GM12864 (cell line): ENCODE data around the gene MCCC1.
A peak's percentile ranks its signal among the peaks of the same experiment; 100 is the strongest.
"Not testable (repeated sequence)": the region's sequence is repeated elsewhere in the genome, so short reads cannot be mapped to it uniquely, and the experiment has no call there.

Source experiments
- DNase-seq: peaks from one replicate; pipeline ENCODE4 v3.0.0-alpha.2; 2011; ENCODE audit warnings: low read depth
- H3K4me3 ChIP-seq: 2 replicates; pipeline ENCODE4 v1.5.1; 2011; ENCODE audit warnings: mild to moderate bottlenecking, low read depth, low read length, control low read depth
- TF ChIP-seq, protein P1 (sequence below): IDR thresholded peaks from 2 replicates; pipeline ENCODE4 v1.5.1; 2011; ENCODE audit warnings: low read depth, mild to moderate bottlenecking, moderate library complexity, low read length, control low read depth, inconsistent platforms; ENCODE audit errors: missing control alignments

Gene MCCC1

DNA sequence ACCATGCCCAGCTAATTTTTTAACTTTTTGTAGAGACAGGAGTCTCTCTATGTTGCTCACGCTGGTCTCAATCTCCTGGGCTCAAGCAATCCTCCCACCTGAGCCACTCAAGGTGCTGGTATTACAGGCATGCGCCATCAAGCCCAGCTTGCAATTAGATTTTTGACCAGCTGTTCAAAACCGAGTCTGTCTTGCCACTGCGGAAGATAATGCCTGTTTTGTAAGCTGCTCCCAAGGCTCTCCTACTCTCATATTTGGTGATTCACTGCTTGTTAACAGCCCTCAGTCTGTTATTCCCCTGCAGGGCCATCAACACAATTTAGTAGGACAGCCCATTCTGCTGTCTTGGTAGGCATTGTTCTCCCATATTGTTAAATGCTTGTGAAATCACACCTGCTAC is 17.8 kb upstream of the MCCC1 start:
- no peak overlapping the region for H3K4me3 ChIP-seq
- no peak for DNase-seq
- TF ChIP-seq, protein P1, sequence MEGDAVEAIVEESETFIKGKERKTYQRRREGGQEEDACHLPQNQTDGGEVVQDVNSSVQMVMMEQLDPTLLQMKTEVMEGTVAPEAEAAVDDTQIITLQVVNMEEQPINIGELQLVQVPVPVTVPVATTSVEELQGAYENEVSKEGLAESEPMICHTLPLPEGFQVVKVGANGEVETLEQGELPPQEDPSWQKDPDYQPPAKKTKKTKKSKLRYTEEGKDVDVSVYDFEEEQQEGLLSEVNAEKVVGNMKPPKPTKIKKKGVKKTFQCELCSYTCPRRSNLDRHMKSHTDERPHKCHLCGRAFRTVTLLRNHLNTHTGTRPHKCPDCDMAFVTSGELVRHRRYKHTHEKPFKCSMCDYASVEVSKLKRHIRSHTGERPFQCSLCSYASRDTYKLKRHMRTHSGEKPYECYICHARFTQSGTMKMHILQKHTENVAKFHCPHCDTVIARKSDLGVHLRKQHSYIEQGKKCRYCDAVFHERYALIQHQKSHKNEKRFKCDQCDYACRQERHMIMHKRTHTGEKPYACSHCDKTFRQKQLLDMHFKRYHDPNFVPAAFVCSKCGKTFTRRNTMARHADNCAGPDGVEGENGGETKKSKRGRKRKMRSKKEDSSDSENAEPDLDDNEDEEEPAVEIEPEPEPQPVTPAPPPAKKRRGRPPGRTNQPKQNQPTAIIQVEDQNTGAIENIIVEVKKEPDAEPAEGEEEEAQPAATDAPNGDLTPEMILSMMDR = no peak

DNA sequence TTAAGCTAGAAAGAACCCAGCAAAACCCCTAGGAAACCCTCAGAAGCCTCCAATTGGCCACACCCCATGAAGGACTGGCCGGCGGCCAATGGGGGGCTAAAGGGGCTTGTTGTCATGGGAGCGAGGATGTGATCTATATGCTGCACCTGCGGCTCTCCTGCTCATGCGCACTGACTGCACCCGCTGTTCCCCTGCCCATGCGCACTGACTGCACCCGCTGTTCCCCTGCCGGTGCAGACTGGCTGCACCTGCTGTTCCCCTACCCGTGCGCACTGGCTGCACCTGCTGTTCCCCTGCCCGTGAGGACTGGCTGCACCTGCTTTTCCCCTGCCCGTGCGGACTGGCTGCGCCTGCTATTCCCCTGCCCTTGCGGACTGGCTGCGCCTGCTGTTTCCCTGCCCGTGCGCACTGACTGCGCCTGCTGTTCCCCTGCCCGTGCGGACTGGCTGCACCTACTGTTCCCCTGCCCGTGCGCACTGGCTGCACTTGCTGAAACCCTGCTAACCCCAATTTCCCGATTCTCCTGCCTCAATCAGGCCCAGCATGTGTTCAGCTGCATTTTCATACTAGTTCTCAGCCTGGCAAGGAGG is 16.8 kb upstream of the MCCC1 start:
- DNase-seq = peak; percentile 73
- peak overlapping the region; percentile 28 for H3K4me3 ChIP-seq
- TF ChIP-seq, protein P1 = no peak

DNA sequence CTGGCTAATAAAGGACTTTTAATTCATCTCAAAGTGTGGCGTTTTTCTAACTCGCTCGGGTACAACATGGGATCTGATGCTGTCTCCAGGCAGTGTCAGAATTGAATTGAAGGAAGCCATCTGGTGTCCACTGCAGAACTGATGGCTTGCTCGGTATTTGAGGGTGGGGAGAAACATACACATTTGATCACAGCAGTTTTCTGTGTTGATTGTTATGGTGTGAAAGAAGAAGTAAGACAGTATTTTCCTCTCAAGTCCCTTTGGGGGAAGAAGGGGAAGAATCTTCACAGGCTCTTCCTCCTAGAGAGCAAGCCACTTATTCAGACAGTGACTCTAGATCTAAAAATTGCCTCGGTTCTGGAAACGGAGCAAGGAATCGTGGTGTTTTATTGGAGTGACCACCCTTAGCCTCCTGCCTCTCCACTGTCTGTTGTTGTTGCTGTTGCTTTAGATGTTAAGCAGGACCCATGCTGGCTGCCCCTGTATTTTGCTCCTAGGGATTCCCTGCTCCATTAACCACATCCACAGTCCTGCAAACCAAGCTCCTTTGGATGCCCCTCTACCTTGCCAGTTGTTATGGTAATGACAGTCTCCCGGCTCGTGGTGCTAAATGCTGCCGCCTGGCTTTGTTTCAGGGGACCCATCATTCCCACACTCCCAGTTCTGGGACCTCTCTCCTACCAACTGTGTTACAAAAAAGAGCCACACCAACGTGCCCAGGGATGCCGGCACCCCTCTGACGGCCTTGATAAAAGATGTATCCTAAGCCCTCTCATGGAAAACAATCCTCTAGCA is 15.3 kb upstream of the MCCC1 start:
- H3K4me3 ChIP-seq = no peak overlapping the region
- DNase-seq = no peak
- TF ChIP-seq, protein P1 = no peak

DNA sequence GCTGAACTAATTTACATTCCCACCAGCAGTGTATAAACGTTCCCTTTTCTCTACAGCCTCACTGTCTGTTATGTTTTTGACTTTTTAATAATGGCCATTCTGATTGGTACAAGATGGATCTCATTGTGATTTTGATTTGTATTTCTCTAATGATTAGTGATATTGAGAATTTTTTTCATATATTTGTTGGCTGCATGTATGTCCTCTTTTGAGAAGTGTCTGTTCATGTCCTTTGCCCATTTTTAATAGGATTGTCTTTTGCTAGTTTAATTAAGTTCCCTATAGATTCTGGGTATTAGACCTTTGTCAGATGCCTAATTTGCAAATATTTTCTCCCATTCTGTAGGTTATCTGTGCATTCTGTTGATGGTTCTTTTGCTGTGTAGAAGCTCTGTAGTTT is 10.6 kb upstream of the MCCC1 start:
- not testable (repeated sequence) for DNase-seq, H3K4me3 ChIP-seq

DNA sequence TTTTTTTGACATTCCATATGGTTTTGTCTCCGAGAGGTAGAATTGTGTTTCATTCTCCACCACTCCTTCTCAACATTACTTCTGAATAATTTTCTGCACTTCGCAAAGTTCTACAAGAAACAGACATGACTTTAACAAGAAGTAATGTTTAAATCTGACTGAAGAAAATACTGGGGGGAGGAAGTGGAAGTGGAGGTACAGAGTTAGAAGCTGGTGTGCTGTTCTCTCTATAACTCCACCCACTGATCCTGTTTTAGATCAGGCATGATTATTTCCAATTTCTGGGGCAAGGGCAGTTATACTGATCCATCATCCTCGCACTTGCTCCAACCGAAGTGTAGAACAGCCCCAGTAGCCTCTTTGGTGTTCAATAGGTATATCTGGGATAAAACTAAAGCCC is 9.2 kb upstream of the MCCC1 start:
- TF ChIP-seq, protein P1 = no peak
- DNase-seq = no peak
- H3K4me3 ChIP-seq = no peak overlapping the region

DNA sequence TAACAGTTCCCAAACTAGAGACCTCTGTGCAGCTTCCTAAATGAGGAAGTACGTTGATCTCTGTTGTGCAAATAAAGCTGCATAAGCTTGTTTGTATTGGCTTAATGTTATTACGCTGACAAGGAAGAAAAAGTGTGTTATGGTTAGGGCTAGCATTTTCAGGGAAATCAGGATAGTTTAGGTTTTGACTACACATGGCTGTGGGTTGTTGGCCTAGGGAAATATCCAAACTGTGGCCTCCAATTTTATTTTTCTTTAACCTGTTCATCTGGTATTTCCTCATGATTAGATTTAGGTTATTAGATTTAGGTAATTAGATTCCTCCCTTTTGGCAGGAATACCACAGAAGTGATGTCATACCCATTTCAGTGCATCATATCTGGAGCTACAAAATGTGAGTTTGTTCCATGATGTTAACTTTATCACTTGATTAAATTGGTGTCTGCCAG is 8.7 kb upstream of the MCCC1 start:
- no peak for DNase-seq
- TF ChIP-seq, protein P1 = no peak
- no peak overlapping the region for H3K4me3 ChIP-seq

DNA sequence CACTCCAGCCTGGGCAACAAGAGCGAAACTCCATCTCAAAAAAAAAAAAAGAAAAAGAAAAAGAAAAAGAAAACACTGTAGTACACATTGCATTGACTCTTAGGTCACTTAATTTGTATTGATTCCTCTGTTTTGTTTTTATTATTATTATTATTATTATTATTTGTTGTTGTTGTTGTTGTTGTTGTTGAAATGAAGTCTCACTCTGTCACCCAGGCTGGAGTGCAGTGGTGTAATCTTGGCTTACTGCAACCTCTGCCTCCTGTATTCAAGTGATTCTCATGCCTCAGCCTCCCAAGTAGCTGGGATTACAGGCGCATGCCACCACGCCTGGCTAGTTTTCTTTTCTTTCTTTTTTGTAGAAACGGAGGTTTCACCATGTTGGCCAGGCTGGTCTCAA is 8.1 kb upstream of the MCCC1 start:
- not testable (repeated sequence) for H3K4me3 ChIP-seq, DNase-seq

DNA sequence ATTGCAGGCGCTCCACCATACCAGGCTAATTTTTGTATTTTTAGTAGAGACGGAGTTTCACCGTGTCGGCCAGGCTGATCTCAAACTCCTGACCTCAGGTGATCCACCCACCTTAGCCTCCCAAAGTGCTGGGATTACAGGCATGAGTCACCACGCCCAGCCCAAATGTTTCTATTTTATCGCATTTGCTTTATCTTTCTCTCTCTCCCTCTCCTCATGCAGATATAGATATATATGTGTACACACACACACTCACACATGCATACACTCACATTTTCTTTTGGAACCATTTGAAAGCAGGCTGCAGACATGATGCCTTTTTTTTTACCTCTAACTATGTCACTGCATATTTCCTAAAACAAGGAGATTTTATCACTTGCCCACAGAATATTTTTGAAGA is 7.3 kb upstream of the MCCC1 start:
- H3K4me3 ChIP-seq = no peak overlapping the region
- TF ChIP-seq, protein P1 = no peak
- no peak for DNase-seq

DNA sequence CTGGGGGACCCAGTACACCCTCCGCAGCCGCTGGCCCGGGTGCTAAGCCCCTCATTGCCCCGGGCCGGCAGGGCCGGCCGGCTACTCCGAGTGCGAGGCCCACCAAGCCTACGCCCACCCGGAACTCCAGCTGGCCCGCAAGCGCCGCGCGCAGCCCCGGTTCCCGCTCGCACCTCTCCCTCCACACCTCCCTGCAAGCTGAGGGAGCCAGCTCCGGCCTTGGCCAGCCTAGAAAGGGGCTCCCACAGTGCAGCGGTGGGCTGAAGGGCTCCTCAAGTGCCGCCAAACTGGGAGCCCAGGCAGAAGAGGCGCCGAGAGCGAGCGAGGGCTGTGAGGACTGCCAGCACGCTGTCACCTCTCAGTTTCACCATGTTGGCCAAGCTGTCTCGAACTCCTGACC is 4.7 kb upstream of the MCCC1 start:
- DNase-seq, H3K4me3 ChIP-seq: not testable (repeated sequence)

DNA sequence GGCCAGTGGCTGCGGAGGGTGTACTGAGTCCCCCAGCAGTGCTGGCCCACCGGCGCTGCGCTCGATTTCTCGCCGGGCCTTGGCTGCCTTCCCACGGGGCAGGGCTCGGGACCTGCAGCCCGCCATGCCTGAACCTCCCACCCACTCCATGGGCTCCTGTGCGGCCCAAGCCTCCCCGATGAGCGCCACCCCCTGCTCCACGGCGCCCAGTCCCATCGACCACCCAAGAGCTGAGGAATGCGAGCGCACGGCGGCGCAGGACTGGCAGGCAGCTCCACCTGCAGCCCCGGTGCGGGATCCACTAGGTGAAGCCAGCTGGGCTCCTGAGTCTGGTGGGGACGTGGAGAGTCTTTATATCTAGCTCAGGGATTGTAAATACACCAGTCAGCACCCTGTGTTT is 1.7 kb upstream of the MCCC1 start:
- not testable (repeated sequence) for H3K4me3 ChIP-seq

More for the DNA sequence above, 1.7 kb upstream of the MCCC1 start:
- DNase-seq = not testable (repeated sequence)
